HL-60/S4 treated with phorbol 12-myristate 13-acetate at 8.2 ng/mL for 4 days and 3 days (cell line): ENCODE results near the gene COX6B1.
"Not testable (repeated sequence)": the region's sequence is repeated elsewhere in the genome, so short reads cannot be mapped to it uniquely, and the experiment has no call there.

Experiments used
- in situ Hi-C: fragments of 300-500 bp; cut with MboI; formaldehyde crosslinking; loops from 2 replicates; pipeline ENCODE4 v1.15.0; 2022; ENCODE audit warnings: low sequenced_read_pairs

The COX6B1 gene

GRCh38 chr19:35648017-35648961 is at the start of gene COX6B1:
COX6B1 (plus strand) TSS chr19:35648323; CDS start chr19:35651244, 2,921 bp downstream.
- in situ Hi-C loops, result no loop called here

GRCh38 chr19:35601971-35602370 is 46.2 kb upstream of the COX6B1 start:
- in situ Hi-C loops, result no loop called here

GRCh38 chr19:35604436-35604835 is 43.7 kb upstream of the COX6B1 start:
- in situ Hi-C loops, result not testable (repeated sequence)

- in situ Hi-C loops, result not testable (repeated sequence)
Observed at GRCh38 chr19:35607170-35607569, 41.0 kb upstream of the COX6B1 start.

- in situ Hi-C loops, result no loop called here
Observed at GRCh38 chr19:35607661-35608060, 40.5 kb upstream of the COX6B1 start.

- in situ Hi-C loops, result no loop called here
Observed at GRCh38 chr19:35608251-35608650, 39.9 kb upstream of the COX6B1 start.

- in situ Hi-C loops, result no loop called here
Observed at GRCh38 chr19:35609851-35610353, 38.2 kb upstream of the COX6B1 start.

- in situ Hi-C loops, result no loop called here
Observed at GRCh38 chr19:35612224-35612558, 35.9 kb upstream of the COX6B1 start.

- in situ Hi-C loops, result no loop called here
Observed at GRCh38 chr19:35612559-35613321, 35.4 kb upstream of the COX6B1 start, which contains the start of gene HAUS5. HAUS5 (plus strand) TSS chr19:35612735; CDS start chr19:35612795, 60 bp downstream.

- in situ Hi-C loops, result no loop called here
Observed at GRCh38 chr19:35613574-35613973, 34.5 kb upstream of the COX6B1 start.

- in situ Hi-C loops, result no loop called here
Observed at GRCh38 chr19:35615036-35615435, 33.1 kb upstream of the COX6B1 start.

GRCh38 chr19:35618857-35619256 is 29.3 kb upstream of the COX6B1 start:
- in situ Hi-C loops, result no loop called here

- in situ Hi-C loops, result no loop called here
Observed at GRCh38 chr19:35619290-35619923, 28.7 kb upstream of the COX6B1 start.

GRCh38 chr19:35620001-35620400 is 28.1 kb upstream of the COX6B1 start:
- in situ Hi-C loops, result no loop called here

- in situ Hi-C loops, result no loop called here
Observed at GRCh38 chr19:35621708-35622107, 26.4 kb upstream of the COX6B1 start.

- in situ Hi-C loops, result no loop called here
Observed at GRCh38 chr19:35622750-35623149, 25.4 kb upstream of the COX6B1 start.

- in situ Hi-C loops, result no loop called here
Observed at GRCh38 chr19:35623327-35624010, 24.7 kb upstream of the COX6B1 start.

- in situ Hi-C loops, result no loop called here
Observed at GRCh38 chr19:35628264-35628564, 19.9 kb upstream of the COX6B1 start.

GRCh38 chr19:35628565-35629331 is 19.4 kb upstream of the COX6B1 start, which contains the start of gene RBM42:
RBM42 (plus strand) TSS chr19:35629036; CDS start chr19:35629154, 118 bp downstream.
- in situ Hi-C loops, result no loop called here

GRCh38 chr19:35629332-35629633 is 18.8 kb upstream of the COX6B1 start:
- in situ Hi-C loops, result no loop called here
